Neural progenitor cell (in vitro differentiated cells): ENCODE measurements around the gene SLC19A1. TPM values are rescaled to one million over a fixed set of nuclear protein-coding genes. Genes with fewer than 3 reads are reported as not detected.

Source experiments
- DNase-seq: peaks from one replicate; pipeline ENCODE4 v3.0.0-alpha.2; 2016; ENCODE audit warnings: low spot score
- H2AFZ ChIP-seq: fragments of 200-600 bp; sonication (generic); replicated peaks from 2 replicates; pipeline ENCODE4 v1.6.1; 2016; ENCODE audit warnings: antibody characterized with exemption
- H3F3A ChIP-seq: fragments of 200-600 bp; sonication (generic); 2 replicates; pipeline ENCODE4 v1.6.1; 2016; ENCODE audit warnings: antibody characterized with exemption, low read depth
- H3K27ac ChIP-seq: fragments of 200-600 bp; sonication (generic); 2 replicates; pipeline ENCODE4 v1.5.1; 2016; ENCODE audit warnings: mild to moderate bottlenecking
- H3K27me3 ChIP-seq: fragments of 200-600 bp; sonication (generic); 2 replicates; pipeline ENCODE4 v1.6.1; 2016; ENCODE audit warnings: mild to moderate bottlenecking, moderate library complexity
- H3K36me3 ChIP-seq: fragments of 200-600 bp; sonication (generic); 2 replicates; pipeline ENCODE4 v1.5.1; 2016
- H3K4me1 ChIP-seq: fragments of 200-600 bp; sonication (generic); 2 replicates; pipeline ENCODE4 v1.6.1; 2016; ENCODE audit warnings: mixed run types
- H3K4me2 ChIP-seq: fragments of 200-600 bp; sonication (generic); 2 replicates; pipeline ENCODE4 v1.6.1; 2016
- H3K4me3 ChIP-seq: fragments of 200-600 bp; sonication (generic); 2 replicates; pipeline ENCODE4 v1.5.1; 2016
- H3K79me2 ChIP-seq: fragments of 200-600 bp; sonication (generic); 2 replicates; pipeline ENCODE4 v1.6.1; 2016; ENCODE audit warnings: low read depth
- H3K9ac ChIP-seq: fragments of 200-600 bp; sonication (generic); 2 replicates; pipeline ENCODE4 v1.6.1; 2016
- H3K9me3 ChIP-seq: fragments of 200-600 bp; sonication (generic); 2 replicates; pipeline ENCODE4 v1.5.1; 2016; ENCODE audit warnings: low read depth
- H4K20me1 ChIP-seq: fragments of 200-600 bp; sonication (generic); 2 replicates; pipeline ENCODE4 v1.6.1; 2016; ENCODE audit warnings: low read depth
- H3K27ac Mint-ChIP-seq: 3 replicates; pipeline ENCODE4 v1.8.0; 2021; ENCODE audit warnings: mixed read lengths
- H3K27me3 Mint-ChIP-seq: 2 replicates; pipeline ENCODE4 v1.8.0; 2022; ENCODE audit warnings: low read depth, mild to moderate bottlenecking, inconsistent platforms, moderate library complexity, mixed read lengths; ENCODE audit not compliant: insufficient read depth
- H3K36me3 Mint-ChIP-seq: 3 replicates; pipeline ENCODE4 v1.8.0; 2021; ENCODE audit warnings: mixed read lengths
- H3K4me1 Mint-ChIP-seq: 3 replicates; pipeline ENCODE4 v1.8.0; 2021; ENCODE audit warnings: mixed read lengths
- H3K4me3 Mint-ChIP-seq: 3 replicates; pipeline ENCODE4 v1.8.0; 2021; ENCODE audit warnings: mild to moderate bottlenecking, moderate library complexity, mixed read lengths
- H3K9me3 Mint-ChIP-seq: 3 replicates; pipeline ENCODE4 v1.8.0; 2020; ENCODE audit warnings: mixed read lengths
- CTCF ChIP-seq: fragments of 200-600 bp; sonication (generic); IDR thresholded peaks from 2 replicates; pipeline ENCODE4 v1.5.1; 2017; ENCODE audit warnings: antibody characterized with exemption, mild to moderate bottlenecking
- EZH2 ChIP-seq: fragments of 200-600 bp; sonication (generic); IDR thresholded peaks from 2 replicates; pipeline ENCODE4 v1.6.1; 2017; ENCODE audit warnings: antibody characterized with exemption, mild to moderate bottlenecking, moderate library complexity
- EZH2phosphoT487 ChIP-seq: fragments of 200-600 bp; sonication (generic); IDR thresholded peaks from 2 replicates; pipeline ENCODE4 v1.6.1; 2017; ENCODE audit warnings: antibody characterized with exemption
- total RNA-seq: library from RNA; depleted of rRNA; stranded (reverse); fragments of >200 nt; gene quantifications from 2 replicates; pipeline ENCODE4 v1.2.3, GENCODE V29; 2015; ENCODE audit warnings: low replicate concordance

The SLC19A1 gene
- total RNA-seq, 1 donor from 2014 or later: 7.7 TPM

DNA sequence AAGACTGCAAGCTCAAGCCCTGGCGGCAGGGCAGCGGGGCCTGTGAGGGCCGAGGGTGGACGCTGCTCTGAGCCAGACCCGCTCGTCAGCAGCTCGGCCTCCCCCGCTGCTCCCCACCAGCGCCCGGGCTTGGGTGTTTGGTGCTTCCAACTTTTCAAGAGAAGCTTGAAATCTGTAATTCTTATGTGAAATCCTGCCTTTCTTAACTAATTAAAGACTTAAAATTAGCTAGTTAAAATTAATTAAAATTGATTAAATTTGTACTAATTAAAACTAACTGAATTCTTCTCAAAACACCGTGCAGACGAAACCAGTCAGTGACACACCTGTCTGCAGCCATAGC lies 14.0 kb upstream of the SLC19A1 start:
- H3K4me1 ChIP-seq: peaks cover 6% of the 10 kb centered on the region
- no peaks in the 10 kb centered on the region for H4K20me1 ChIP-seq
- no peak overlapping the region for H3K4me3 Mint-ChIP-seq
- H3K9ac ChIP-seq: no peak overlapping the region
- H3K9me3 Mint-ChIP-seq: no peaks in the 10 kb centered on the region
- H3K27me3 ChIP-seq: peaks cover 5% of the 10 kb centered on the region
- H2AFZ ChIP-seq: no peak overlapping the region
- H3K27ac Mint-ChIP-seq: no peak overlapping the region
- H3K4me1 Mint-ChIP-seq: peaks cover 24% of the 10 kb centered on the region
- H3K27ac ChIP-seq: no peak overlapping the region
- peaks cover 4% of the 10 kb centered on the region for H3K27me3 Mint-ChIP-seq
- H3K4me3 ChIP-seq: no peak overlapping the region
- H3K36me3 ChIP-seq: no peaks in the 10 kb centered on the region
- peak overlapping the region; percentile 23 for H3K4me2 ChIP-seq
- H3K36me3 Mint-ChIP-seq: no peaks in the 10 kb centered on the region
- H3K9me3 ChIP-seq: no peaks in the 10 kb centered on the region
- no peaks in the 10 kb centered on the region for H3K79me2 ChIP-seq
- H3F3A ChIP-seq: peaks cover 11% of the 10 kb centered on the region
- DNase-seq: no peak
- no peak for TF ChIP-seq EZH2phosphoT487
- TF ChIP-seq EZH2: no peak
- TF ChIP-seq CTCF: no peak

GRCh38 chr21:45555557-45556301 lies 13.5 kb upstream of the SLC19A1 start:
- peak overlapping the region; percentile 29 for H3K4me3 ChIP-seq
- peak overlapping the region; percentile 46 for H3K4me2 ChIP-seq
- Mint-ChIP-seq H3K4me1 (peaks cover 26% of the 10 kb centered on the region), H3K36me3 (no peaks in the 10 kb centered on the region), H3K27me3 (peaks cover 4% of the 10 kb centered on the region), H3K27ac (no peak overlapping the region), H3K4me3 (peak overlapping the region; percentile 55), H3K9me3 (no peaks in the 10 kb centered on the region)
- H3K27me3 ChIP-seq: peaks cover 5% of the 10 kb centered on the region
- peaks cover 8% of the 10 kb centered on the region for H3F3A ChIP-seq
- H3K27ac ChIP-seq: no peak overlapping the region
- peak; percentile 92 for DNase-seq
- H3K4me1 ChIP-seq: peaks cover under 1% of the 10 kb centered on the region
- TF ChIP-seq CTCF (peak; percentile 68), EZH2 (no peak)
- no peaks in the 10 kb centered on the region for H3K79me2 ChIP-seq
- H3K9me3 ChIP-seq: no peaks in the 10 kb centered on the region
- no peak overlapping the region for H2AFZ ChIP-seq
- H3K9ac ChIP-seq: no peak overlapping the region
- no peaks in the 10 kb centered on the region for H4K20me1 ChIP-seq
- H3K36me3 ChIP-seq: no peaks in the 10 kb centered on the region

DNA sequence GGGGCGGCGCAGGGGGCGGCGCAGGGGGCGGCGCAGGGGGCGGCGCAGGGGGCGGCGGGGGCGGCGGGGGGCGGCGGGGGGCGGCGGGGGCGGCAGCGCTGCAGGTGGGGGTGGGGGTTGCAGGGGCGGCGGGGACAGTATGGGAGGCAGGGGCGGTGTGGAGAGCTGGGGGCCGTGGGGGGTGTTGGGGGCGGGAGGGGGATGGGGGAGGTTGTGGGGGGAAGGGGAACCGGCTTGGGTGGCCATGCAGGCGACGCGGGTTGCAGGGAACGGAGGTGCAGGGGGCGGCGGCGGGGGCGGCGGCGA lies 13.0 kb upstream of the SLC19A1 start:
- Histone ChIP-seq H2AFZ (no peak overlapping the region), H3K4me3 (peak overlapping the region; percentile 29), H4K20me1 (no peaks in the 10 kb centered on the region), H3K4me1 (peaks cover 3% of the 10 kb centered on the region), H3K79me2 (no peaks in the 10 kb centered on the region), H3K27me3 (peaks cover 5% of the 10 kb centered on the region), H3K9ac (no peak overlapping the region), H3K4me2 (peak overlapping the region; percentile 46), H3K9me3 (no peaks in the 10 kb centered on the region), H3K27ac (no peak overlapping the region), H3F3A (peaks cover 5% of the 10 kb centered on the region), H3K36me3 (no peaks in the 10 kb centered on the region)
- Mint-ChIP-seq H3K9me3 (no peaks in the 10 kb centered on the region), H3K27me3 (peaks cover 4% of the 10 kb centered on the region), H3K4me1 (peaks cover 26% of the 10 kb centered on the region), H3K4me3 (no peak overlapping the region), H3K36me3 (no peaks in the 10 kb centered on the region), H3K27ac (no peak overlapping the region)
- TF ChIP-seq EZH2phosphoT487 (no peak), CTCF (no peak)
- no peak for DNase-seq
